ENCODE results near the gene TMED8. TPM values are rescaled to one million over a fixed set of nuclear protein-coding genes. Genes with fewer than 3 reads are reported as not detected.
A peak's percentile ranks its signal among the peaks of the same experiment; 100 is the strongest.

The TMED8 gene
- total RNA-seq, 2 donors from 2014 or later, result 6.9 to 7.5 TPM

- Histone ChIP-seq H3K27me3 (no peaks in the 10 kb centered on the region), H3K36me3 (replicated peaks in 1 of 2; ENCODE audit: insufficient read depth in 1 of 2, low read depth in 2 of 2) (peaks cover 0 to 2% of the 10 kb centered on the region in 2 donors), H3K4me3 (no peak overlapping the region), H3K4me1 (peaks cover 9% of the 10 kb centered on the region), H3K27ac (no peak overlapping the region), H3K9me3 (no peaks in the 10 kb centered on the region)
- no peak for TF ChIP-seq POLR2A (IDR thresholded peaks at IDR 0.05)
- no peak for TF ChIP-seq CTCF (IDR thresholded peaks at IDR 0.05)
- ATAC-seq (peak; percentile 67), DNase-seq (peak in 1 of 4 donors; percentile 53)
- intact Hi-C loops (cut with DNase I), result no loop called here
- WGBS, 2 donors, result 48% methylated on average over 4 of the region's 4 CpGs
These were observed 73.3 kb downstream of the TMED8 start for GRCh38 chr14:77303417-77304156.

GRCh38 chr14:77302926-77303325 lies 74.0 kb downstream of the TMED8 start:
- ATAC-seq (peak; percentile 27), DNase-seq (no peak)
- intact Hi-C loops (cut with DNase I), result no loop called here
- H3K4me3 ChIP-seq, result no peak overlapping the region
- no peaks in the 10 kb centered on the region for H3K9me3 ChIP-seq
- TF ChIP-seq CTCF (IDR thresholded peaks at IDR 0.05), result no peak
- TF ChIP-seq POLR2A (IDR thresholded peaks at IDR 0.05), result no peak
- H3K36me3 ChIP-seq (replicated peaks in 1 of 2; ENCODE audit: insufficient read depth in 1 of 2, low read depth in 2 of 2), result peaks cover 0 to 5% of the 10 kb centered on the region in 2 donors
- WGBS, 2 donors, result 84 to 97% methylated on average over 5 of the region's 5 CpGs
- H3K27me3 ChIP-seq, result no peaks in the 10 kb centered on the region
- H3K4me1 ChIP-seq, result peaks cover 9% of the 10 kb centered on the region
- H3K27ac ChIP-seq, result no peak overlapping the region

- peak; percentile 73 for ATAC-seq
- 35 to 42% methylated on average over 8 to 10 of the region's 10 CpGs for WGBS, 2 donors
- peaks cover 0 to 5% of the 10 kb centered on the region in 2 donors for H3K36me3 ChIP-seq (replicated peaks in 1 of 2; ENCODE audit: insufficient read depth in 1 of 2, low read depth in 2 of 2)
- intact Hi-C loops (cut with DNase I), result no loop called here
- H3K27ac ChIP-seq, result no peak overlapping the region
- H3K4me1 ChIP-seq, result peaks cover 9% of the 10 kb centered on the region
- no peaks in the 10 kb centered on the region for H3K9me3 ChIP-seq
- no peaks in the 10 kb centered on the region for H3K27me3 ChIP-seq
- TF ChIP-seq CTCF (IDR thresholded peaks at IDR 0.05) (peak; percentile 14 to 72 (median 60)), POLR2A (IDR thresholded peaks at IDR 0.05) (no peak)
- peak; percentile 73 to 84 (median 78) for DNase-seq
- no peak overlapping the region for H3K4me3 ChIP-seq
These were observed 75.8 kb downstream of the TMED8 start for GRCh38 chr14:77301103-77301502.

- Histone ChIP-seq H3K27ac (no peak overlapping the region), H3K36me3 (replicated peaks in 1 of 2; ENCODE audit: insufficient read depth in 1 of 2, low read depth in 2 of 2) (peaks cover 0 to 7% of the 10 kb centered on the region in 2 donors), H3K4me3 (no peak overlapping the region), H3K27me3 (no peaks in the 10 kb centered on the region), H3K9me3 (no peaks in the 10 kb centered on the region), H3K4me1 (peaks cover 9% of the 10 kb centered on the region)
- TF ChIP-seq CTCF (IDR thresholded peaks at IDR 0.05) (no peak), POLR2A (IDR thresholded peaks at IDR 0.05) (no peak)
- no peak for DNase-seq
- 57 to 63% methylated on average over 4 of the region's 4 CpGs for WGBS, 2 donors
- intact Hi-C loops (cut with DNase I), result no loop called here
- ATAC-seq, result no peak
These were observed 77.1 kb downstream of the TMED8 start for GRCh38 chr14:77299771-77300170.

GRCh38 chr14:77296906-77297305 lies 80.0 kb downstream of the TMED8 start:
- DNase-seq, result no peak
- H3K27me3 ChIP-seq, result no peaks in the 10 kb centered on the region
- intact Hi-C loops (cut with DNase I), result no loop called here
- ATAC-seq, result no peak
- TF ChIP-seq POLR2A (IDR thresholded peaks at IDR 0.05) (no peak), CTCF (IDR thresholded peaks at IDR 0.05) (no peak)
- WGBS, 2 donors, result 85 to 88% methylated on average over 8 of the region's 8 CpGs
- H3K9me3 ChIP-seq, result no peaks in the 10 kb centered on the region
- H3K36me3 ChIP-seq (replicated peaks in 1 of 2; ENCODE audit: insufficient read depth in 1 of 2, low read depth in 2 of 2), result peaks cover 0 to 7% of the 10 kb centered on the region in 2 donors
- H3K4me1 ChIP-seq, result no peaks in the 10 kb centered on the region
- H3K4me3 ChIP-seq, result no peak overlapping the region
- H3K27ac ChIP-seq, result no peak overlapping the region

Data from body of pancreas (tissue), 4 donors.